IMR-90 (cell line): ENCODE measurements around the gene ROR2. TPM values are rescaled to one million over a fixed set of nuclear protein-coding genes. Genes with fewer than 3 reads are reported as not detected.

Experiments used
- ATAC-seq: fragments of 200-7000 bp; cut with Tn5 transposase; 2 replicates; pipeline ENCODE4 v1.9.1; 2020; ENCODE audit warnings: low read depth, mild to moderate bottlenecking, moderate library complexity
- BruUV-seq: library from RNA; stranded (reverse); fragments of 400-500 nt; replicated peaks from 2 replicates; lab custom pipeline; 2021; lab: Mats Ljungman, UMichigan
- CTCF ChIA-PET: fragments of 300-600 bp; formaldehyde crosslinking; extraction: SDS; loops from one replicate; lab custom pipeline; 2021; ENCODE audit warnings: antibody characterized with exemption; lab: Yijun Ruan, JAX
- POLR2A ChIA-PET: fragments of 300-600 bp; sonication (Branson Sonifier 250); formaldehyde crosslinking; loops from one replicate; lab custom pipeline; 2022; ENCODE audit warnings: antibody characterized with exemption; ENCODE audit not compliant: unreplicated experiment; lab: Charles Lee
- DNase-seq: peaks from one replicate; pipeline ENCODE4 v3.0.0; 2013
- H2AFZ ChIP-seq: replicated peaks from 2 replicates; pipeline ENCODE3; 2013; ENCODE audit warnings: low read length, mild to moderate bottlenecking; ENCODE audit not compliant: poor library complexity
- H2AK5ac ChIP-seq: 2 replicates; pipeline ENCODE4 v1.6.1; 2013; ENCODE audit warnings: low read depth, low read length, inconsistent platforms
- H2AK9ac ChIP-seq: replicated peaks from 2 replicates; pipeline ENCODE3; 2013; ENCODE audit warnings: mild to moderate bottlenecking, low read depth, low read length, moderate library complexity; ENCODE audit not compliant: poor library complexity
- H2BK120ac ChIP-seq: 2 replicates; pipeline ENCODE4 v1.6.1; 2013; ENCODE audit warnings: low read depth, low read length, inconsistent platforms
- H2BK15ac ChIP-seq: 3 replicates; pipeline ENCODE4 v1.6.1; 2013; ENCODE audit warnings: low read depth, low read length, inconsistent platforms
- H2BK20ac ChIP-seq: 2 replicates; pipeline ENCODE4 v1.6.1; 2013; ENCODE audit warnings: low read depth, mild to moderate bottlenecking, inconsistent platforms, low read length, moderate library complexity
- H2BK5ac ChIP-seq: 2 replicates; pipeline ENCODE4 v1.6.1; 2013; ENCODE audit warnings: mild to moderate bottlenecking, low read depth, low read length, inconsistent platforms; ENCODE audit not compliant: poor library complexity, severe bottlenecking
- H3K14ac ChIP-seq: replicated peaks from 2 replicates; pipeline ENCODE4 v1.6.1; 2013; ENCODE audit warnings: low read depth, low read length, inconsistent platforms
- H3K18ac ChIP-seq: 2 replicates; pipeline ENCODE4 v1.6.1; 2013; ENCODE audit warnings: low read depth, low read length, control low read depth
- H3K23ac ChIP-seq: 2 replicates; pipeline ENCODE4 v1.6.1; 2013; ENCODE audit warnings: low read depth, low read length, inconsistent platforms
- H3K27ac ChIP-seq: 2 replicates; pipeline ENCODE4 v1.5.1; 2013; ENCODE audit warnings: mild to moderate bottlenecking, control low read depth, low read length; ENCODE audit not compliant: insufficient read depth
- H3K27me3 ChIP-seq: 2 replicates; pipeline ENCODE4 v1.6.1; 2013; ENCODE audit warnings: low read length; ENCODE audit not compliant: control insufficient read depth, insufficient read depth
- H3K36me3 ChIP-seq: 2 replicates; pipeline ENCODE4 v1.6.1; 2013; ENCODE audit warnings: low read length, mixed read lengths; ENCODE audit not compliant: control insufficient read depth, insufficient read depth
- H3K4ac ChIP-seq: 2 replicates; pipeline ENCODE4 v1.6.1; 2013; ENCODE audit warnings: low read depth, low read length, inconsistent platforms
- H3K4me1 ChIP-seq: 2 replicates; pipeline ENCODE4 v1.6.1; 2013; ENCODE audit warnings: low read length, mixed read lengths; ENCODE audit not compliant: control insufficient read depth, insufficient read depth
- H3K4me2 ChIP-seq: 2 replicates; pipeline ENCODE4 v1.6.1; 2013; ENCODE audit warnings: low read depth, mild to moderate bottlenecking, control low read depth, low read length, moderate library complexity
- H3K4me3 ChIP-seq: 2 replicates; pipeline ENCODE4 v1.5.1; 2013; ENCODE audit warnings: low read depth, mild to moderate bottlenecking, control low read depth, low read length, moderate library complexity; ENCODE audit not compliant: insufficient read depth
- H3K56ac ChIP-seq: 2 replicates; pipeline ENCODE4 v1.6.1; 2013; ENCODE audit warnings: low read length, inconsistent platforms; ENCODE audit not compliant: insufficient read depth; ENCODE audit errors: extremely low read depth
- H3K79me1 ChIP-seq, 2 experiments: 2 replicates each; pipeline ENCODE4 v1.6.1; 2013; ENCODE audit warnings: low read length in 2 of 2, inconsistent platforms in 1 of 2, low read depth in 1 of 2
- H3K9ac ChIP-seq: 2 replicates; pipeline ENCODE4 v1.6.1; 2013; ENCODE audit warnings: low read depth, low read length, control low read depth
- H3K9me1 ChIP-seq: 2 replicates; pipeline ENCODE4 v1.6.1; 2013; ENCODE audit warnings: low read length, inconsistent platforms; ENCODE audit not compliant: insufficient read depth
- H3K9me3 ChIP-seq: 2 replicates; pipeline ENCODE4 v1.6.1; 2013; ENCODE audit warnings: low read length; ENCODE audit not compliant: control insufficient read depth, insufficient read depth
- H4K20me1 ChIP-seq: 2 replicates; pipeline ENCODE4 v1.6.1; 2013; ENCODE audit warnings: low read length, inconsistent platforms; ENCODE audit not compliant: insufficient read depth
- H4K5ac ChIP-seq: 2 replicates; pipeline ENCODE4 v1.6.1; 2013; ENCODE audit warnings: mild to moderate bottlenecking, low read depth, low read length, control low read depth
- H4K8ac ChIP-seq, 2 experiments: 2 replicates each; pipeline ENCODE4 v1.6.1; 2013; ENCODE audit warnings: low read depth in 2 of 2, low read length in 2 of 2, control low read depth in 1 of 2, inconsistent platforms in 1 of 2
- H4K91ac ChIP-seq: 2 replicates; pipeline ENCODE4 v1.6.1; 2013; ENCODE audit warnings: low read depth, low read length, inconsistent platforms; ENCODE audit not compliant: insufficient read depth
- BHLHE40 ChIP-seq: fragments of 150-350 bp; IDR thresholded peaks from 2 replicates; pipeline ENCODE4 v1.6.1; 2016; ENCODE audit warnings: mild to moderate bottlenecking, low read depth, low read length
- CEBPB ChIP-seq: IDR thresholded peaks from 2 replicates; pipeline ENCODE4 v1.6.1; 2012; ENCODE audit warnings: low read depth, low read length, improper control_type of control experiment
- CHD1 ChIP-seq: IDR thresholded peaks from 2 replicates; pipeline ENCODE4 v1.6.1; 2012; ENCODE audit warnings: low read depth, low read length, improper control_type of control experiment
- ELK1 ChIP-seq: fragments of 150-350 bp; IDR thresholded peaks from 2 replicates; pipeline ENCODE4 v1.6.1; 2016; ENCODE audit warnings: low read depth, mild to moderate bottlenecking, low read length, moderate library complexity, borderline replicate concordance
- FOS ChIP-seq: fragments of 150-350 bp; IDR thresholded peaks from 2 replicates; pipeline ENCODE4 v1.6.1; 2016; ENCODE audit warnings: low read depth, low read length
- MAFK ChIP-seq: IDR thresholded peaks from 2 replicates; pipeline ENCODE4 v1.6.1; 2012; ENCODE audit warnings: low read depth, low read length, improper control_type of control experiment
- MAZ ChIP-seq: IDR thresholded peaks from 2 replicates; pipeline ENCODE4 v1.6.1; 2012; ENCODE audit warnings: low read depth, mild to moderate bottlenecking, low read length, improper control_type of control experiment, moderate library complexity, borderline replicate concordance
- MXI1 ChIP-seq: IDR thresholded peaks from 2 replicates; pipeline ENCODE4 v1.6.1; 2012; ENCODE audit warnings: low read depth, mild to moderate bottlenecking, low read length, moderate library complexity, borderline replicate concordance
- NFE2L2 ChIP-seq: fragments of 150-350 bp; IDR thresholded peaks from 2 replicates; pipeline ENCODE4 v1.6.1; 2016; ENCODE audit warnings: low read depth, mild to moderate bottlenecking, low read length
- RAD21 ChIP-seq: IDR thresholded peaks from 2 replicates; pipeline ENCODE4 v1.6.1; 2012; ENCODE audit warnings: low read length, improper control_type of control experiment
- RCOR1 ChIP-seq: IDR thresholded peaks from 2 replicates; pipeline ENCODE4 v1.6.1; 2012; ENCODE audit warnings: mild to moderate bottlenecking, low read length, improper control_type of control experiment; ENCODE audit not compliant: insufficient replicate concordance
- RFX5 ChIP-seq: IDR thresholded peaks from 2 replicates; pipeline ENCODE4 v1.8.0; 2012; ENCODE audit warnings: low read depth, mild to moderate bottlenecking, low read length, moderate library complexity
- WGBS, 2 experiments: methylation state at CpG; one replicate each; pipeline versions ENCODE4 v1.1.5 to v1.1.7; 2013; ENCODE audit warnings: missing lambda C conversion rate in 2 of 2; ENCODE audit not compliant: insufficient read length in 1 of 2; ENCODE audit errors: extremely low coverage in 2 of 2; 5-methylcytosine and 5-hydroxymethylcytosine counted together
- dilution Hi-C: fragments of 300-500 bp; cut with HindIII; formaldehyde crosslinking; loops from one replicate; pipeline ENCODE4 v1.14.3; 2018; ENCODE audit warnings: low sequenced_read_pairs; ENCODE audit not compliant: unreplicated experiment
- in situ Hi-C: fragments of 300-500 bp; cut with MboI; formaldehyde crosslinking; loops from 3 replicates; pipeline ENCODE4 v1.14.3; 2019; ENCODE audit warnings: low sequenced_read_pairs, inconsistent platforms, mixed read lengths
- intact Hi-C: fragments of 100-400 bp; cut with micrococcal nuclease; formaldehyde crosslinking; loops from 2 replicates; pipeline ENCODE4 v1.10.0; 2022
- polyA plus RNA-seq, 3 experiments: library from polyadenylated mRNA; depleted of rRNA; stranded (reverse); fragments of >200 nt; gene quantifications; 2 replicates each; pipeline ENCODE4 v1.2.3, GENCODE V29; 2012; ENCODE audit warnings: low replicate concordance in 1 of 3
- total RNA-seq: library from RNA; depleted of rRNA; stranded (reverse); fragments of >200 nt; gene quantifications from 2 replicates; pipeline ENCODE4 v1.2.3, GENCODE V29; 2012

ROR2 gene
- total and polyA plus RNA-seq, 2 of the 4 experiments (the other 2 are of a cell fraction): 2.3 to 4.8 TPM

- TF ChIP-seq NFE2L2: no peak
Observed at GRCh38 chr9:91903126-91903911, 46.7 kb downstream of the ROR2 start (continued).

GRCh38 chr9:91902475-91903125 is 47.4 kb downstream of the ROR2 start:
- Histone ChIP-seq H3K18ac (no peak overlapping the region), H3K56ac (no peak overlapping the region), H2BK5ac (no peak overlapping the region), H3K36me3 (no peaks in the 10 kb centered on the region), H3K9me1 (peaks cover 14% of the 10 kb centered on the region), H3K4me3 (no peak overlapping the region), H2BK15ac (no peak overlapping the region), H4K8ac (no peak overlapping the region), H4K91ac (no peak overlapping the region), H3K4me1 (peaks cover 18% of the 10 kb centered on the region; the same call in 1 of the 2 replicates), H3K27me3 (no peaks in the 10 kb centered on the region), H2AK9ac (no peak overlapping the region), H4K5ac (no peak overlapping the region), H3K14ac (no peak overlapping the region), H3K23ac (no peak overlapping the region), H3K9ac (no peak overlapping the region), H3K9me3 (no peaks in the 10 kb centered on the region), H3K27ac (peak overlapping the region; percentile 5; the same call in 1 of the 2 replicates), H3K4me2 (peak overlapping the region; percentile 2; the same call in 1 of the 2 replicates), H2AK5ac (no peak overlapping the region), H2BK120ac (no peak overlapping the region), H3K79me1 (peaks cover 5 to 19% of the 10 kb centered on the region in 2 experiments; a peak in 3 of 4 replicates), H2BK20ac (no peak overlapping the region), H2AFZ (peak overlapping the region; percentile 5), H3K4ac (no peak overlapping the region), H4K20me1 (peaks cover 15% of the 10 kb centered on the region; the same call in 1 of the 2 replicates)
- dilution Hi-C loops (no loop called here), intact Hi-C loops (no loop called here), in situ Hi-C loops (no loop called here)
- CTCF ChIA-PET: interaction anchor here (1.5 kb wide), 1 partner anchor 144 kb away, joined by 8 read pairs; no protein-coding TSS in a partner anchor
- DNase-seq (peak; percentile 53), ATAC-seq (peak; percentile 74)
- WGBS, 2 experiments: 14% methylated on average over 2 of the region's 11 CpGs; no CpG with 5 or more reads in 1 of the 2 experiments
- POLR2A ChIA-PET: no interaction called here
- BruUV-seq: no TSS peak
- TF ChIP-seq MAZ: no peak
- no peak for TF ChIP-seq ELK1
- no peak for TF ChIP-seq FOS
- no peak for TF ChIP-seq NFE2L2
- no peak for TF ChIP-seq RAD21
- no peak for TF ChIP-seq RCOR1
- TF ChIP-seq MAFK: 0 out of 2 replicates have a peak, but pooled peaks have one; percentile 19
- TF ChIP-seq RFX5: no peak
- TF ChIP-seq CHD1: no peak
- TF ChIP-seq MXI1: 0 out of 2 replicates have a peak, but pooled peaks have one; percentile 18
- no peak for TF ChIP-seq BHLHE40
- no peak for TF ChIP-seq CEBPB
